Thyroid gland (tissue), 4 donors: ENCODE measurements around the gene SF3B5. TPM values are rescaled to one million over a fixed set of nuclear protein-coding genes. Genes with fewer than 3 reads are reported as not detected.

Experiments used
- DNase-seq, 2 donors: peaks; one replicate each; pipeline ENCODE4 v3.0.0-alpha.2; 2019
- H3K27ac ChIP-seq, 3 donors: fragments of 200-600 bp; sonication (generic); 1 replicate in 2 of 3; 2 replicates in 1 of 3; pipeline ENCODE4 v1.5.1; 2016 to 2019; ENCODE audit warnings: mild to moderate bottlenecking in 1 of 3, moderate library complexity in 1 of 3
- H3K27me3 ChIP-seq: fragments of 200-600 bp; sonication (generic); one replicate; pipeline ENCODE4 v1.5.1; 2019
- H3K36me3 ChIP-seq, 2 donors: fragments of 200-600 bp; sonication (generic); one replicate each; pipeline ENCODE4 v1.5.1; 2016 to 2019
- H3K4me1 ChIP-seq, 2 donors: fragments of 200-600 bp; sonication (generic); one replicate each; pipeline ENCODE4 v1.5.1; 2017 to 2019
- H3K4me3 ChIP-seq, 3 donors: fragments of 200-600 bp; sonication (generic); replicated peaks in 1 of 3; 1 replicate in 2 of 3; 2 replicates in 1 of 3; pipeline ENCODE4 v1.5.1; 2016; ENCODE audit warnings: mild to moderate bottlenecking in 1 of 3
- H3K9me3 ChIP-seq: fragments of 200-600 bp; sonication (generic); one replicate; pipeline ENCODE4 v1.5.1; 2017
- CTCF ChIP-seq, 6 experiments: fragments of 200-600 bp in 3 of 6; fragments of 450-650 bp in 3 of 6; sonication (generic) in 3 of 6; IDR thresholded peaks; one replicate each; pipeline ENCODE4 v1.5.1; 2016 to 2019; ENCODE audit warnings: antibody characterized with exemption in 6 of 6, mild to moderate bottlenecking in 2 of 6, inconsistent platforms in 1 of 6, moderate library complexity in 1 of 6
- POLR2A ChIP-seq, 2 donors: fragments of 450-650 bp; IDR thresholded peaks; one replicate each; pipeline ENCODE4 v1.6.1; 2017; ENCODE audit warnings: antibody characterized with exemption in 2 of 2, mild to moderate bottlenecking in 2 of 2, moderate library complexity in 1 of 2
- WGBS, 2 donors: methylation state at CpG; one replicate each; pipeline ENCODE4 v1.1.5; 2017; 5-methylcytosine and 5-hydroxymethylcytosine counted together
- intact Hi-C: fragments of 100-400 bp; cut with DNase I; formaldehyde crosslinking; loops from one replicate; pipeline ENCODE4 v1.15.1; 2023
- total RNA-seq, 4 donors: library from RNA; depleted of rRNA; stranded (reverse); fragments of >200 nt; gene quantifications; one replicate each; pipeline ENCODE4 v1.2.3, GENCODE V29; 2016

SF3B5 gene
- total RNA-seq, 4 donors from 2014 or later, result 63.1 to 205 (median 133) TPM

DNA sequence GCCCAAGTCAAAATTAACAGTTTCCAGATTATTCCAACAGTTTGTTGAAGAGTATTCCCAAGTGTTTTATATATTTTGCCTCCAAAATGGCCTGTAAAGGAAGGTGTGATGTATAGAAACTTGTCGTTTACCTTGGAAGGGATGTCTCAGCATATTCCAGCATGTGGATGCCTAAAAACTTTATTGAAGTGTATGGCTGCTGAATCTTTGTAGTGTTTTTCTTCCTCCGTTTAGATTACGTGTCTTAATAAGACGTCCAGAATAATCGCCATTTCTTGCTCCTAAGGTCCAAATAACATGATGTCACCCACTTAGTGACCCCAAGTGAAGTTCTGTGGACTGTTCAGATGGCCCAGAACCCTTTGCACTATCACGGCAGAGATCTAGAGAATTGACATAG is 18.0 kb upstream of the SF3B5 start:
- H3K9me3 ChIP-seq, result no peaks in the 10 kb centered on the region
- H3K4me3 ChIP-seq, result no peak overlapping the region
- H3K27ac ChIP-seq, result no peak overlapping the region
- TF ChIP-seq POLR2A (IDR thresholded peaks at IDR 0.05) (no peak), CTCF (IDR thresholded peaks at IDR 0.05) (no peak)
- H3K4me1 ChIP-seq, result peaks cover 15 to 16% of the 10 kb centered on the region in 2 donors
- 90 to 95% methylated on average over 6 of the region's 6 CpGs for WGBS, 2 donors
- H3K36me3 ChIP-seq, result no peaks in the 10 kb centered on the region
- DNase-seq, result no peak
- no peaks in the 10 kb centered on the region for H3K27me3 ChIP-seq
- intact Hi-C loops, result no loop called here

DNA sequence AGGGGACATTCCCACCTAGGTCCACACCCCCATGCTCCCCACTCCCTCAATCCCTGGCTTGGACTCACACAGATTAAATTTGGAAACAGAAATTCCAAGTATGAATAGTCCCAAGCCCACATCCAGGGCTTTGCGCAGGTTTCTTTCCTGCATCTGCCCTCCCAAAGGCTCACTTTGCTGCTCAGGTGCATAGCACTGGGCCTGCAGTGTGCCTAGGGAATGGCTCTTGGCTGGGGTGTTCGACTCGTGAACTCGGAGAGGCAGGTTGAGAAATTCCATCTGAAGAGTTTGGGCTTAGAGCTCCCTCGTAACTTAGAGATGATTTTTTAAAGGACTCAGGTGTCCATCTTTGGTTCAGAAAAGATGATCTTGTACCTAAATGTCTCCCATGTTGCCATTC is 14.8 kb upstream of the SF3B5 start:
- Histone ChIP-seq H3K27me3 (no peaks in the 10 kb centered on the region), H3K4me1 (peaks cover 32 to 39% of the 10 kb centered on the region in 2 donors), H3K4me3 (no peak overlapping the region), H3K9me3 (no peaks in the 10 kb centered on the region), H3K36me3 (no peaks in the 10 kb centered on the region), H3K27ac (peak overlapping the region; percentile 76 to 94 (median 89))
- 76 to 77% methylated on average over 5 of the region's 5 CpGs for WGBS, 2 donors
- DNase-seq, result peak; percentile 8 to 28
- TF ChIP-seq POLR2A (IDR thresholded peaks at IDR 0.05) (no peak), CTCF (IDR thresholded peaks at IDR 0.05) (no peak)
- intact Hi-C loops, result no loop called here

DNA sequence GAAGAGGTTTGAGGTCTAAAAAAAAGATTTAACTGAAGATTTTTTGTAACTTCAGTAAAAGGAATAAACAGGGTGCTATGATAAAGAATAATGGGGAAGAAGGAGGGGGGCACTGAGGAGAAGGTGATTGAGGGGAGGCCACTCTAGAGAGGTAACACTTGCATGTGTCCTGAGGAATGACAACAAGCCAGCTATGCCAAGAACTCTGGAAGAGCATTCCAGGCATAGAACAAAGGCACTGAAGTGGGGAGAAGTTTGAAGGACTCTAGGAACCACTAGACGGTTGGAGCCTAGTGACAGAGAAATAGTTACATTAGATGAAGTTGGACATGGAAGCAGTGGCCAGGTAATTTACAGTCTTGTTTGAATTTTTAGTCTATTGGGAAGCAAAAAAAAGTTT is 10.8 kb upstream of the SF3B5 start:
- WGBS, 2 donors, result 19 to 42% methylated on average over 1 of the region's 1 CpG
- H3K4me3 ChIP-seq, result no peak overlapping the region
- H3K27ac ChIP-seq, result peak overlapping the region; percentile 82 to 94 (median 89)
- H3K36me3 ChIP-seq, result no peaks in the 10 kb centered on the region
- no peaks in the 10 kb centered on the region for H3K9me3 ChIP-seq
- TF ChIP-seq CTCF (IDR thresholded peaks at IDR 0.05) (no peak), POLR2A (IDR thresholded peaks at IDR 0.05) (peak in 1 of 2 donors; percentile 35)
- intact Hi-C loops, result loop anchor here (5.0 to 10.0 kb wide), 2 partner anchors 106 to 379 kb away; no protein-coding TSS in a partner anchor
- peak; percentile 71 to 75 for DNase-seq
- H3K4me1 ChIP-seq, result peaks cover 33 to 40% of the 10 kb centered on the region in 2 donors
- no peaks in the 10 kb centered on the region for H3K27me3 ChIP-seq

DNA sequence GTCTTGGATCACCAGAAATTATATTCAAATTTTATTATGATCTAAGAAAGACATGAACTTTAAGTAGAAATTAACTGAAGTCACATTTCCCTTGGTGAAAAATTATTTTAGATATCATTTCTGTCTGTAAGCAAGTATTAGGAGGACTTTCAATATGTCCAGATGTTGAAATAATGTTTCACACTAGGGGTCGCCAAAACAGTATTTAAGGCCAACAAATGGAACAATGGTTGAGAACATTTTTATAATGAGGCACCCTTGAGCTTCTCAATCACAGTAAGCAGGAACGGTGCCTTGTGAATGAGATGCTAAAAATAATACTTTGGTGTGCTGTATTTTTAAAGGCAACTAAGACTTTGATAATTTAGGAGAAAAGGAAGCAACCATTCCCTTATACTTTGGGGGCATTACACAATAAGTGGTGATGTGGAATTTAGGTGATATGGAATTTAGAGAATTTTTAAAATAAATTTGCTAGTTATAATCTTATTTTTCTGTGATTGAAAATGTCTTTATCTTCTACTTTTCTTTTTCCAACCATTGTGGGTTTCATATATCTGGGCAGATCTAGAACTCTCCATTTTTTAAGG is 9.6 kb upstream of the SF3B5 start:
- Histone ChIP-seq H3K4me3 (no peak overlapping the region), H3K9me3 (no peaks in the 10 kb centered on the region), H3K27me3 (no peaks in the 10 kb centered on the region), H3K36me3 (no peaks in the 10 kb centered on the region), H3K27ac (peak overlapping the region; percentile 82 to 94 (median 83)), H3K4me1 (peaks cover 27 to 34% of the 10 kb centered on the region in 2 donors)
- DNase-seq, result peak; percentile 9 to 17
- 0% methylated on average over 2 of the region's 2 CpGs for WGBS, 2 donors
- TF ChIP-seq CTCF (IDR thresholded peaks at IDR 0.05) (peak in 5 of 6 experiments; percentile 57 to 96 (median 69)), POLR2A (IDR thresholded peaks at IDR 0.05) (no peak)
- intact Hi-C loops, result loop anchor here (5.0 to 10.0 kb wide), 2 partner anchors 107 to 380 kb away; no protein-coding TSS in a partner anchor

- H3K27me3 ChIP-seq, result no peaks in the 10 kb centered on the region
- H3K4me3 ChIP-seq, result no peak overlapping the region
- H3K36me3 ChIP-seq, result no peaks in the 10 kb centered on the region
- no peaks in the 10 kb centered on the region for H3K9me3 ChIP-seq
- WGBS, 2 donors, result 52% methylated on average over 4 of the region's 4 CpGs
- intact Hi-C loops, result loop anchor here (10.0 kb wide), 1 partner anchor 380 kb away; no protein-coding TSS in a partner anchor
- H3K27ac ChIP-seq, result no peak overlapping the region
- DNase-seq, result no peak
- TF ChIP-seq POLR2A (IDR thresholded peaks at IDR 0.05) (no peak), CTCF (IDR thresholded peaks at IDR 0.05) (no peak)
- peaks cover 24 to 32% of the 10 kb centered on the region in 2 donors for H3K4me1 ChIP-seq
Observed at GRCh38 chr6:144104488-144104887, 9.1 kb upstream of the SF3B5 start.
